Measurements from ENCODE around the gene TNRC6C.
"Not testable (repeated sequence)": the region's sequence is repeated elsewhere in the genome, so short reads cannot be mapped to it uniquely, and the experiment has no call there.

TNRC6C gene

DNA sequence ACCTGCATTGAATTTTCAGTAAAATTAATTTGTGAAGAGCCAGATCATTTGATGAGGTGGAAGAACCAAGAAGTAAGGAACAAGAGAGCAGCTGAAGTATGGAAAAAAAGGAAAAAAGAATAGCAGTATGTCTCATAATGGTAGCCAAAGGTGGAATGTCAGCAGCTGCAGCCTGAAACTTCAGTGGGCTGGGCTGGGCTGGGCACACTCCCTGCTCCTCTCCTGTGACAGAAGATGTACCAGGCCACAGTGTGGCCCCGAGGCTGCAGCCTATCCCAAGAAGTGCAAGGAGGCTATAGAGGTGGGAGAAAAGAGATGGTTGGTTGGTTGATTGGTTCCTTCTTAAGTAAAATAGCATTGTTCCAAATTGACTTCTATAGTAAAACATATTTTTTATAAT is 84.5 kb downstream of the TNRC6C start:
- no peak for DNase-seq (ENCODE audit: low spot score)

DNA sequence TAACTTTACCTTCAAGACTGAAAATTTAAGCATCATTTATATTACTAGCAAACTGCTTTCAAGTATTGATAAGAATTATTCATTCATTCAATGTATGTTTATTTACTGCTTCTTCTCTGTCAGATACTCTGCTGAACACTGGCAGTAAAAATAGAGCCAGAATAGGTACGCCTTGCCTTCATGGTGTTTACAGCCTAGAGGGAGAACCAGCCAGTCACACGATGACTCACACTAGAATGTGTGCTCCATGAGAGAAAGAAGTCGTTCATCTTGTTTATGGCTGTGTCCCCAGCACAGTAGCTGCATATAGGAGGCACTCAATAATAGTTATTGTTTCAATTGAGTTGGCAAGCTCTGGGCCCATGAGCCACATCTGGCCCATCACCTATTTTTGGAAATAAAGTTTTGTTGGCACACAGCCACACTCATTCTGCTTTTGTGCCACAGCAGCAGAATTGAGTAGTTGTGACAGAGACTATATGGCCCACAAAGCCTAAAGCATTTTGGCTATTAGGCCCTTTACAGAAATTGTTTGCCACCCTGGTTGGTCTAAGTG is 85.9 kb downstream of the TNRC6C start:
- no peak for DNase-seq (ENCODE audit: low spot score)

DNA sequence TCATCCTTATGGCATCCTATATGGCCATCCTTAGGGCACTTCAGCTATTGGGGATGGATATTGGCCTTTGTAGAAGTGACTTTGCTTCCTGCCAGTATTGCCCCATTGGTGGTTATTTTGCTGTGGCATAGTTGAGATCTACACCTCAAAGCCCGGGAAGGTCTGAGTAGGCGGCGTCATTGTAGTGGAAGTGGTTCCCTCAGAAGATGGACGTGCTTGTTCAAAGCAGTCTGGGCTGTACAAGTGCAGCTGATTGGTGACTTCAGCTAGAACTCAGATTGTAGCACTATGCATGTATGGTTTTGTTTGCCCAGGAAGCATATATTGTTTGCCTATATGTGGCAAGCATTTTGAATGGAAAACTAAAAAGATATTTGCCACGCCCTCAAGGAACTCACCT is 86.8 kb downstream of the TNRC6C start:
- no peak for DNase-seq (ENCODE audit: low spot score)

DNA sequence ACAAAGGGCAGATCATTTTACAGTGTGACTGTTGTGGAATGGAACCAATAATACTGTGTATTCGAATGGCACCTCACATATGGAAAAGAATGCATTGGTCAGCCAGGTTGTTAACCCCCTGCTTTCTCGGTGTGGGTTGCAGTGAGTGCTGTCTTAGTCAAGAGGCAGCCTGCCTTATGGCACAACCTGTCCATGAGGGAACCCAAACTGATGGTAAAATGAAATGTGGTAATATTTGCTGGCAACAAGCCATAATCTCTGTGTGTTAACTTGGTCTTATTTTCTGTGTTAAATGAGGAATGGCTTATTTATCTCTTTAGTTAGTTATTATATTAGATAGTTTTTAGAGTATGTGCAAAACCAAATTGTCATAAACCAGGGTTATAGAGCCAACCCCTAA is 88.4 kb downstream of the TNRC6C start:
- DNase-seq (ENCODE audit: low spot score), result no peak

DNA sequence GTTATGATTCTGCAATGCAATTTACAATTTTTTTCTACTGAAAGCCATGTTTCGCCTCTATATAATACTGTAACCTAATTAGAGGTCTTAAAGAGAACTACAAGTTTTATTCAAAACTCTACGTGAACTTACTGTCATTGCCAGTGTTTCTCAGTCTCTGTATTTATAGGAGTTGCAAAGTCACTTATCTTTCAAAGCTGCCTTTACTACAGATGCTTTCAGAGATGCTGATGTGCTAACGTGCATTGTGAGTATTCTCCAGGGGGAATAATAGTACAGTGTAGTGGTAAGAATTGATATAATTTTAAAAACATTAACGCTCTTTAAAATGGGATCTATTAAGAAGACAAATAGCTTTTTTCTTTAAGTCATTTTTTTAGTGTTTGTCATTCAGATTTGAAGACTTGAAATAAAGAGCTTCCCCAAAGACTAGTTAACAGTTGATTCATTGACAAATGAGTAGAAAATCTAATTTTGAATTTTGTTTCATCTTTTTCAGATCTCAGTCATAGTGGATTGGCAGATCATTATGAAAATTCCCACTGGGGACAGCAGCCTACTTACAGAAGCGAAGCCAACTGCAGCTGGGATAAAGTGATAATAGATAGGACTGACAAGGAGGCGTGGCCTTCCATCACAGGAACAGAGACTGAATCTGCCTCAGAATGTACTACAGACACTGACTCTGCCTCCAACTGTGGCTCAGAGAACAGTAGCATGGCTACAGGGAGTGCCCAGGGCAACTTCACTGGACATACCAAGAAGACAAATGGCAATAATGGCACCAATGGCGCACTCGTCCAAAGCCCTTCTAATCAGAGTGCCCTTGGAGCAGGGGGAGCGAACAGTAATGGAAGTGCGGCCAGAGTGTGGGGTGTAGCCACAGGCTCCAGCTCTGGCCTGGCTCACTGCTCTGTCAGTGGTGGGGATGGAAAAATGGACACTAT is 90.1 kb downstream of the TNRC6C start:
- DNase-seq (ENCODE audit: low spot score), result no peak

DNA sequence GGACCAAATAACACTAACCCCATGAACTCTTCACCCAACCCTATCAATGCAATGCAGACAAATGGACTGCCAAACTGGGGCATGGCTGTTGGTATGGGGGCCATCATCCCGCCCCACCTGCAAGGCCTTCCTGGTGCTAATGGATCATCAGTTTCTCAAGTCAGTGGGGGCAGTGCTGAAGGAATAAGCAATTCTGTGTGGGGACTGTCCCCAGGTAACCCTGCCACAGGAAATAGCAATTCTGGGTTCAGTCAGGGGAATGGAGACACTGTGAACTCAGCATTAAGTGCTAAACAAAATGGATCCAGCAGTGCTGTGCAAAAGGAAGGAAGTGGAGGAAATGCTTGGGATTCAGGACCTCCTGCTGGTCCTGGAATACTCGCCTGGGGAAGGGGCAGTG is 91.1 kb downstream of the TNRC6C start:
- no peak for DNase-seq (ENCODE audit: low spot score)

DNA sequence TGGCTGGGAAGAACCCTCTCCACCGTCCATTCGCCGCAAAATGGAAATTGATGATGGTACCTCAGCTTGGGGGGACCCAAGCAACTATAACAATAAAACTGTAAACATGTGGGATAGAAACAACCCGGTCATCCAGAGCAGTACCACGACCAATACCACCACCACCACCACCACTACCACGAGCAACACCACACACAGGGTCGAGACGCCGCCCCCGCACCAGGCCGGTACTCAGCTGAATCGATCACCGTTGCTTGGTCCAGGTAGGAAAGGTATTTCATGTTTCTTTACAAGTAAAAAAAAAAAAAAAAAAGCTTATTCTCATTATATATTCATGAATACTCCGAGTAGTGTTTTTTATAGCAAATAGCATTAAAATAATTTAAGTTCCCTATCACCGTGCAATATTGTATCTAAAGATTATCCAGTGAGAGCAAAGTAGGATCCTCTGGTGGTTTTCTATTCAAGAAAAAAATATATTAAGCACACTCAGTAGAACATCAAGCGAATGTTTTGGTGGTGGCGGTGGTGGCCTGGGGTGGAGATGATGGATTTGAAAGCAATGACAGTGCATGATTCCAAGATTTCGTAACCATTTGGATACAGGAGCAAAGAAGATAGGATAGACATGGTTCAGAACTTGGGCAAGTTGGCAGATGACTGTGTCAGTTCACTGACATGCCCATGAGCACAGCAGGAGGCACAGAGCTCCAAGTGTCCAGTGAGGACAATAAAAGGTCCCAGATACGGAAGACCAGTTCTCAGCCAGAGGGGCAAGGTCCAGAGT is 92.9 kb downstream of the TNRC6C start:
- no peak for DNase-seq (ENCODE audit: low spot score)

DNA sequence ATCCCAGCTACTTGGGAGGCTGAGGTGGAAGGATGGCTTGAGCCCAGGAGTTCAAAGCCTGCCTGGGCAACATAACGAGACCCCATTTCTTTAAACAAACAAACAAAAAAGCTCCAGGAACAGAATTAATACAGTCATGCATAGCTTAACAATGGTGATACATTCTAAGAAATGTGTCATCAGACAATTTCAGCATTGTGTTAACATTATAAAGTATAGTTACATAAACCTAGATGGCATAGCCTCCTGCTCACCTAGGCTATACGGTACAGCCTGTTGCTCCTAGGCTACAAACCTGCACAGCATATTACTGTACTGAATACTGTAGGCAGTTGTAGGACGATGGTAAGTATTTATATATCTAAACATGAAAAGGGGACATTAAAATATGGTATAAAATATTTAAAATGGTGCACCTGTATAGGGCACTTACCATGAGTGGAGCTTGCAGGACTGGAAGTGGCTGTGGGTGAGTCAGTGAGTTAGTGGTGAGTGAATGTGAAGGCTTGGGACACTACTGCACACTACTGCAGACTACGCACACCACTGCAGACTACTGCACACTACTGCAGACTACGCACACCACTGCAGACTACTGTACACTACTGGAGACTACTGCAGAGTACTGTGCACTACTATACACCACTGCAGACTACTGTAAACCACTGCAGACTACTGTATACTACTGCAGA is 95.4 kb downstream of the TNRC6C start:
- DNase-seq (ENCODE audit: low spot score), result no peak

DNA sequence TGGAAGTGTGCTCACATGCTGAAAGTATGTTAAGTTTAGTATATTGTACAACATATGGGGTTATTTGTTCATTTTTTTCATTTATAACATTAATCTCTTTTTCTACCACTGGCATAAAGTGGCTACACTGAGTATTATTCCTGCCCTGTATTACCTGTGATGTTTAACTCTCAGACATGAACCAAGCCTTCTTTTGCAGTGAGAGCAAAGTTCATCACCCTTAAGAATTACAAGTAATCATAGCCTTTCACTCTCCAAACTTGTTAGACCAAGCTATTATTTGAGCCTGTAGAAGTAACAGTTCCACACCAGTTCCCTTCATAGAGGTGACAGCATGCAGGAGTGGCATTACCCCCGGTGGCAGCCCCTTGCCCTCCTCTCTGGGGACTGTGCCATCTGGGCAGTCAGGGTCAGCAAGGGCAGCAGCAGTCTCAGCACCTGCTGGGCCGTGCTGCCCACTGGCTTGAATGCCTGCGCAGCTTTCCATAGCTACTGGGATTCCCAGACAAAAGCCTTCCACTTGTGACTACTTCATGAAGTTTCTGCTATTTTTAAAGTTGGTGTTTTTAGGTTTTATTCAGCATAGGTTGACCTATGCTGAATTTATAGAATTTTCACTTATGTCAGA is 98.7 kb downstream of the TNRC6C start:
- DNase-seq (ENCODE audit: low spot score), result no peak

DNA sequence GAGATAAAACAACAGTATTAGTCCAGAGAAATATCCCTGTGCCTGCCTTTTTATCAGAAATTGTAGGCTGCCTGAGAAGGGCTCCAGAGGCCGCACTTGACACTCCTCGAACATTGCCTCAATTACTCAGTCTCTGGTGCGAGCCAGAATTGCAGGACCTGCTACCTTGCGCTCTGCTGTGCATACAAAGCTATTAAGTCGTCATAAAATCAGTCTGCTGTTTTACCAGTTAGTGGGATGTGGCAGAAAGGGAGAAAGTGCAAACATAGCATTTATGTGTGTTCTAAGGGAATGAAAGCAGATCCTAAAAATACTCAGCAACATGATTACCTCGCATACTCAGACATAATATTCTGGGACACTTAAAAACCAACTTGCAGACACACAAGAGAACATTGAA is 99.5 kb downstream of the TNRC6C start:
- DNase-seq (ENCODE audit: low spot score), result no peak

DNA sequence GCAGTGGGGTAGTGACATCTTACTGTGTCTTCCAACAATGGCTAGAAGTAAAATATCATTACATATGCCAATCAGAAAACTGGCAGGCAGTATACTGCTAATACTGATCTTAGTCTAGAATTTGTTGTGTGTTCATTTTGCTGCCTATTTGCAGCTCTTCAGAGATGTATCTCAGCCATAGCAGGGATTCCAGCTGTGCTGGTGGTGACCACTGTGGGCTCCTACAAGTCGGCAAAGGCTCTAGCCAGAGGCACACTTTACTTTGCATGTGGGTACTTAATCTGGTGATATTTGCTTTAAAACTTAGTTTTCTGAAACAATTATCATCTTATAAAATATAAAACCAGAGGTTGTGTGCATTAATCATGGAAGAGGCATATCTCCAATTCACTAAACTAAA is 100.1 kb downstream of the TNRC6C start:
- DNase-seq (ENCODE audit: low spot score), result no peak

DNA sequence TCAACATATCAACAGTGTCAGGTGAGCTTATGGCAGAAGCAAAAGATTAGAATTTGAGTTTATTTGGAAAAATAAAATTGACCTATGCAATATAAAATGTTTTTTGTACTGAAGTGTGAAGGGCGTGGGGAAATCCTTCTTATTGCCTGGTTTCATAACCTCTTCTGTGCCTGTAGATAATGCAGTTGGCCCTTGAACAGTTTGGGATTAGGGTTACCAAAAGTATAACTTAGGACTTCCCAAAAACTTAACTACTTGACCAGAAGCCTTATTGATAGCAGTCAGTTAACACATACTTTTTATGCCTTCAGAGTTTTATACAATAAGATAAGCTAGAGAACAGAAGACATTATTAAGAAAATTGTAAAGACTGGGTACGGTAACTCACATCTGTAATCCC is 104.1 kb downstream of the TNRC6C start:
- DNase-seq (ENCODE audit: low spot score), result no peak

DNA sequence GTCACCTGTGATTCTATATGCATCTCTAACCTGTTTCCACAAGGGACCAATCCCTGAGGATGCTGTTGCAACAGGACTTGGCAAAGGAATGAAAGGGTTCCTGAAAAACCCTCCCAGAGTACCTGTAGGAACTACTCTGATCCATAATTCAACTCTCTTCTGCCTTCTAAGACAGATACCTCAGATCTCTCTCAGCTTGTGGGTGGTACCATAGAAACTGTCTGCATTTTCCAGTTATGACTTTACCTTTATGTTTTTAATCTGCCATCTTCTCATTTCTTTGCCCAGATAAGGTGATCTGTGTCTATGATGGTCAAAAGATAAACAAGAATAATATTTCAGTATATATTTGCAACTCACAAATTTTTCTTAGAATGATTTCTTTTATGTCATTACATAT is 105.0 kb downstream of the TNRC6C start:
- no peak for DNase-seq (ENCODE audit: low spot score)

DNA sequence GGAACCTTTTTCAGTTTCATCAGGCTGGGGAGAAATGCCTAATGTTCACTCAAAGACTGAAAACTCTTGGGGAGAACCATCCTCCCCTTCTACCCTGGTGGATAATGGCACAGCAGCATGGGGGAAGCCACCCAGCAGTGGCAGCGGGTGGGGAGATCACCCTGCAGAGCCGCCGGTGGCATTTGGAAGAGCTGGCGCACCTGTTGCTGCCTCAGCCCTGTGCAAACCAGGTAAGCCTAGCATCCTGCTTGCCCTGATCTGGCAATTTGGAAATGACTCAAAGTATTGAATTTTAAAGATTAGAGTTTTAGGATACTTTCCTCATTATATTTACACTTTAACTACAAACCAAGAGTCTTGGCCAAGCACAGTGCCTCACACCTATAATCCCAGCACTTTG is 106.2 kb downstream of the TNRC6C start:
- no peak for DNase-seq (ENCODE audit: low spot score)

DNA sequence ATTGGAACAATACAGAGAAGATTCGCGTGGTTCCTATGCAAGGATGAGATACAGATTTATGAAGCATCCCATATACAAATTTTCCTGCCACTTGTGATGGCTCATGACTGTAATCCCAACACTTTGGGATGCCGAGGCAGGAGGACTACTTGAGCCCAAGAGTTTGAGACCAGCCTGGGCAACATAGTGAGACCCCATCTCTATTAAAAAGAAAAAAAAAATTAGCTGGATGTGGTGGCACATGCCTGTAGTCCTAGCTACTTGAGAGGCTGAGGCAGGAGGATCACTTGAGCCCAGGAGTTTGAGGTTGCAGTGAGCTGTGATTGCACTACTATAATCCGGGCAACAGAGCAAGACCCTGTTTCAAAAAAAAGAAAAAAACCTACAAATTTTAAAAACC is 108.5 kb downstream of the TNRC6C start:
- not testable (repeated sequence) for DNase-seq (ENCODE audit: low spot score)

DNA sequence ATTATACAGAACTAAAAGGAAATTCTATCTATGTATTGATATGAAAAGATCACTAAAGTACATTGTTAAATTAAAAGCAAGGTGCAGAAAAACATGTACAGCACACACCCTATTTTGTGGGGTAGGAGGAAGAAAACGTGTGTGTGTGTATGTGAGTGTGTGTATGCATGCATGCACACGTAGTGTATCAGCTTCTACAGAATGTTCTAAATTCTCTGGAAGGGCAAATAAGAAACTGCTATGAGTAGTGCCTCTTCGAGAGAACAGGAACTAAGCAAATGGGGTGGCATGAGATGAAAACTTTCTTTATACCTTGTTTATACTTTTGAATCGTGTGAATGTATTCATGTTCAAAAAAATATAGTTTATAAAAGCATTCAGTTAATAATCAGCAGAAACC is 111.2 kb downstream of the TNRC6C start:
- no peak for DNase-seq (ENCODE audit: low spot score)

DNA sequence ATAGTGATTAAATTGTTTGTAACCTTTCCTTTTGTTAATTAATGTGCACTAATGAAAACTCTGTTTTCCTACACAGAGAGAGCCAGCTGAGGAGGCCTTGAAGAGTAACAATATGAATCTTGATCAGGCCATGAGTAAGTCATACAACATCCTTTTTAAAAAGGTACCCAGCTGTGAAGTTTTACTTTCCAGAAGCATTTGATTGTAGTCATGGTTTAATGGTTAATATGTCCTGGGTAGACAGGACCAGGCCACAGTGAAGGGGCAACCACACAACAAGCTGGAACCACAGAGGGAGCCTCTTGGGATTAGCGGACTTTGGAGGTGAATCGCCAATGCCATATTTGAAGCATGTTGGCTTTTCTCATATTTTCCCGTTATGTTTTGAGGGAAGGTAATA is 114.5 kb downstream of the TNRC6C start:
- no peak for DNase-seq (ENCODE audit: low spot score)

DNA sequence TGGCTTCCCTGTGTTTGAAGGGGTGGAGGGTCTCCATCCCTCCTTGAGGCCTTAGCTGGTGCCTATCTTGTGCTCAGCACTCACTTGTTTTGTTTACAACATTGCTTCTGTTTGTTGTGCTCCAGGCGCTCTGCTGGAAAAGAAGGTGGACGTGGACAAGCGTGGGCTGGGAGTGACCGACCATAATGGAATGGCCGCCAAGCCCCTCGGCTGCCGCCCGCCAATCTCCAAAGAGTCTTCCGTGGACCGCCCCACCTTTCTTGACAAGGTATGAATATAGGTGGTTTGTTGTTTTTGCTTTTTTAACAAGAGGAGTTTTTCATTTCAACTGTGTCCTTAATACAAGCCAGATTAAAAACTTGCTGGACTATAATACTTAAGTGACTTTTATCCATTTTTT is 116.5 kb downstream of the TNRC6C start:
- DNase-seq (ENCODE audit: low spot score), result no peak

DNA sequence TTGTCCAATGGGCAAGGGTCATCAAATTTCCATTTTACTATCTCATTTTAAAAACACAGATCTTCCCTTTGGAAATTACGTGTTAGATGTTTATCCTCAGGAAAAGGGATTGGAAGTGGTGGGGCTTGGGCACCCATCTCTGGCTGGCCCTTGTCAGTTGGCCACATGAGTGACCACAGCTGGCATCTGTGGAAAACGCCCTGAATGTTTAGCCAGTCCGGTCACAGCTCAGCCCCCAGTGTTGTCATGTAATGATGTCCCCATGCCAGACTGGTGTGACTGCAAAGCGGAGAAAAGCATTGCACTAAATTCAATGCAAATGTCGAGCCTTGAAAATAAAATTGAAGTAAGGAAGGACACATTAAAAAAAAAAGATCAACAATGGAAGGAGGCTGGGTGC is 117.0 kb downstream of the TNRC6C start:
- DNase-seq (ENCODE audit: low spot score), result no peak

DNA sequence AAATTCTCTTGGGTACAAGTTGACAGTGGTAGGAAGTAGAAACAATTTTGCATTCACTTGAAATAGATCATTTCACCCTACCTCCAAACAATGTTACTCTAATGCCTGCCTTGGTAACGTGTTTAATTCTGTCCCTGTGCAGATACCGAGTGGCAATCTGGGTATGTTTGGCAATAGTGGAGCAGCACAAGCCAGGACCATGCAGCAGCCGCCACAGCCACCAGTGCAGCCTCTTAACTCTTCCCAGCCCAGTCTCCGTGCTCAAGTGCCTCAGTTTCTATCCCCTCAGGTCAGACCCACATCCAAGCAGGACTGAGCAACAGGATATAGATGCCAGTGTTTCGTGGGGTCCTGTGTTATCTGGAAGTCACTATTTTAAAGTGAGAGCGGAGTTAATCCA is 120.8 kb downstream of the TNRC6C start:
- DNase-seq (ENCODE audit: low spot score), result no peak

DNA sequence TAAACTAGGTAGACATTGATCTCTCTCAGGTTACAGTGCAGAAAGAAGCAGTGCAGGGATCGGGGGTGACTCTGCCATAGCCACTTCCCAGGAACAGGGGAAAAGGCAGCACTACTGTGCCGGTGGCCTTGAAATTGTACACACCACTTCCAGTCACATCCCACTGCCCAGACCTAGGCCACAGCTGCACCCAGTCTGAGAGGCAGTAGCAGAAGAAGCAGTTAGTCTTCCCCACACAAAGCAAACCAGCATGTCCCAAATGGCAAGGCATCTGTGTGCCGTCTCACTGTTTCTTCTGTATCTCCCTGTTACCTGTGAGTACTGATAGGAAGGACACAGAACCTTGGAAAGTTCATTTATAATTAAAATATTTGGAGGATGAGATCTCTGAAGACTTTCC is 123.0 kb downstream of the TNRC6C start:
- no peak for DNase-seq (ENCODE audit: low spot score)

DNA sequence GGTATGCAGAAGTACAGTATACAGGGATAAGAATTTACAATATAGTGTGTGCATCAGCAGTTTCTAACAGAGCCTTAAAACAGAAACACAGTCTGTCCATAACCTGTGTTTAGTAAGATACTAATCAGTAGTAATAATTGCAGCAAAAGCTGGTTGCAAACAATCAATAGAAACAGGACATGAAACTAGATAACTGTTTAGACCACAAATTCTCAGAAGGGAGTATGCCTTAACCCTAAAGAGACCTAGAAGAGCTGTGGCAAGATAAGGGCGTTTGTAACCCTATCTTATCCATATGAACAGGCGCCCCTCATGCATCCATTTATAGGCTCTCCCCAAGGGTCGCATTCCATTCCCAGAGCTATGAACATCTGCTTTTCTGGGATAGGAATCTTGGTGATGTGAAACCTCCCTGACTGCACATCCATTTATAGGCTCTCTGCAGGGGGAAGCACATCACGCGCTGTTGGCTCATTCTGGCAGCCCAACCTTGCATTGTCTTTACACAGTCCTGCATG is 123.9 kb downstream of the TNRC6C start:
- DNase-seq (ENCODE audit: low spot score), result not testable (repeated sequence)

Data from left forelimb (tissue), 1 donor.